LNCaP clone FGC (cell line): ENCODE results near the gene PRDM1.

Experiments used
- DNase-seq: peaks from one replicate; pipeline ENCODE4 v3.0.0-alpha.2; 2011; ENCODE audit warnings: low read depth
- H3K4me3 ChIP-seq: 2 replicates; pipeline ENCODE4 v1.5.1; 2011; ENCODE audit warnings: mild to moderate bottlenecking, low read depth, low read length, control low read depth
- CTCF ChIP-seq: IDR thresholded peaks from 2 replicates; pipeline ENCODE4 v1.5.1; 2012; ENCODE audit warnings: mild to moderate bottlenecking; ENCODE audit not compliant: control insufficient read depth, insufficient read depth; ENCODE audit errors: extremely low read depth

Gene PRDM1

GRCh38 chr6:106134087-106134770 is 48.1 kb downstream of the PRDM1 start:
- no peak for DNase-seq
- no peak overlapping the region for H3K4me3 ChIP-seq
- no peak for TF ChIP-seq CTCF

- no peak for TF ChIP-seq CTCF
- H3K4me3 ChIP-seq = no peak overlapping the region
- DNase-seq = no peak
Measured at GRCh38 chr6:106134906-106135634, 48.9 kb downstream of the PRDM1 start.

- no peak for DNase-seq
- no peak overlapping the region for H3K4me3 ChIP-seq
- TF ChIP-seq CTCF = no peak
Measured at GRCh38 chr6:106135911-106136571, 49.9 kb downstream of the PRDM1 start.

- no peak for TF ChIP-seq CTCF
- DNase-seq = no peak
- H3K4me3 ChIP-seq = no peak overlapping the region
Measured at GRCh38 chr6:106136845-106137244, 50.7 kb downstream of the PRDM1 start.

- TF ChIP-seq CTCF = no peak
- no peak for DNase-seq
- H3K4me3 ChIP-seq = no peak overlapping the region
Measured at GRCh38 chr6:106138151-106138550, 52.0 kb downstream of the PRDM1 start.

GRCh38 chr6:106141441-106142237 is 55.5 kb downstream of the PRDM1 start:
- no peak for TF ChIP-seq CTCF
- H3K4me3 ChIP-seq = no peak overlapping the region
- no peak for DNase-seq
